ENCODE data around the gene PPP6R3. TPM values are rescaled to one million over a fixed set of nuclear protein-coding genes. Genes with fewer than 3 reads are reported as not detected.

The PPP6R3 gene
- total RNA-seq, 1 experiment from 2014 or later = 153 TPM

GRCh38 chr11:68416070-68416578 lies 44.4 kb upstream of the PPP6R3 start:
- no peak for DNase-seq (ENCODE audit: low spot score)
- no peak for TF ChIP-seq EZH2 (IDR thresholded peaks at IDR 0.05; ENCODE audit: borderline replicate concordance, low read depth, low read length, poor library complexity, severe bottlenecking)
- TF ChIP-seq, protein P1, sequence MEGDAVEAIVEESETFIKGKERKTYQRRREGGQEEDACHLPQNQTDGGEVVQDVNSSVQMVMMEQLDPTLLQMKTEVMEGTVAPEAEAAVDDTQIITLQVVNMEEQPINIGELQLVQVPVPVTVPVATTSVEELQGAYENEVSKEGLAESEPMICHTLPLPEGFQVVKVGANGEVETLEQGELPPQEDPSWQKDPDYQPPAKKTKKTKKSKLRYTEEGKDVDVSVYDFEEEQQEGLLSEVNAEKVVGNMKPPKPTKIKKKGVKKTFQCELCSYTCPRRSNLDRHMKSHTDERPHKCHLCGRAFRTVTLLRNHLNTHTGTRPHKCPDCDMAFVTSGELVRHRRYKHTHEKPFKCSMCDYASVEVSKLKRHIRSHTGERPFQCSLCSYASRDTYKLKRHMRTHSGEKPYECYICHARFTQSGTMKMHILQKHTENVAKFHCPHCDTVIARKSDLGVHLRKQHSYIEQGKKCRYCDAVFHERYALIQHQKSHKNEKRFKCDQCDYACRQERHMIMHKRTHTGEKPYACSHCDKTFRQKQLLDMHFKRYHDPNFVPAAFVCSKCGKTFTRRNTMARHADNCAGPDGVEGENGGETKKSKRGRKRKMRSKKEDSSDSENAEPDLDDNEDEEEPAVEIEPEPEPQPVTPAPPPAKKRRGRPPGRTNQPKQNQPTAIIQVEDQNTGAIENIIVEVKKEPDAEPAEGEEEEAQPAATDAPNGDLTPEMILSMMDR (conservative IDR thresholded peaks at IDR 0.05; ENCODE audit: low read depth, low read length) = no peak
- H3K36me3 ChIP-seq (ENCODE audit: insufficient read depth, low read length, poor library complexity, severe bottlenecking) = peaks cover 55% of the 10 kb centered on the region
- H3K27me3 ChIP-seq (replicated peaks; ENCODE audit: insufficient read depth, low read depth, low read length, poor library complexity) = no peaks in the 10 kb centered on the region
- H3K27ac ChIP-seq (ENCODE audit: low read depth, low read length, poor library complexity, severe bottlenecking) = no peak overlapping the region
- no peaks in the 10 kb centered on the region for H3K9me3 ChIP-seq (ENCODE audit: low read depth, low read length, poor library complexity, severe bottlenecking)
- no TSS peak for BruUV-seq (replicated peaks)
- ChIA-PET POLR2A (ENCODE audit: low non-redundant PET) (no interaction called here), CTCF (no interaction called here)
- intact Hi-C loops (cut with micrococcal nuclease; ENCODE audit: unreplicated experiment) = no loop called here
- H3K4me1 ChIP-seq (ENCODE audit: insufficient read depth, low read length, poor library complexity, severe bottlenecking) = no peaks in the 10 kb centered on the region
- no peak overlapping the region for H3K4me3 ChIP-seq (ENCODE audit: low read depth, low read length, poor library complexity, severe bottlenecking)

- DNase-seq (ENCODE audit: low spot score) = no peak
- no peaks in the 10 kb centered on the region for H3K27me3 ChIP-seq (replicated peaks; ENCODE audit: insufficient read depth, low read depth, low read length, poor library complexity)
- no peak for TF ChIP-seq EZH2 (IDR thresholded peaks at IDR 0.05; ENCODE audit: borderline replicate concordance, low read depth, low read length, poor library complexity, severe bottlenecking)
- TF ChIP-seq, protein P1 (conservative IDR thresholded peaks at IDR 0.05; ENCODE audit: low read depth, low read length) = no peak
- CTCF ChIA-PET = no interaction called here
- BruUV-seq (replicated peaks) = no TSS peak
- H3K4me1 ChIP-seq (ENCODE audit: insufficient read depth, low read length, poor library complexity, severe bottlenecking) = no peaks in the 10 kb centered on the region
- peaks cover 36% of the 10 kb centered on the region for H3K36me3 ChIP-seq (ENCODE audit: insufficient read depth, low read length, poor library complexity, severe bottlenecking)
- POLR2A ChIA-PET (ENCODE audit: low non-redundant PET) = no interaction called here
- no peak overlapping the region for H3K27ac ChIP-seq (ENCODE audit: low read depth, low read length, poor library complexity, severe bottlenecking)
- intact Hi-C loops (cut with micrococcal nuclease; ENCODE audit: unreplicated experiment) = no loop called here
- H3K4me3 ChIP-seq (ENCODE audit: low read depth, low read length, poor library complexity, severe bottlenecking) = no peak overlapping the region
- H3K9me3 ChIP-seq (ENCODE audit: low read depth, low read length, poor library complexity, severe bottlenecking) = no peaks in the 10 kb centered on the region
Measured at GRCh38 chr11:68418648-68419047, 41.9 kb upstream of the PPP6R3 start.

DNA sequence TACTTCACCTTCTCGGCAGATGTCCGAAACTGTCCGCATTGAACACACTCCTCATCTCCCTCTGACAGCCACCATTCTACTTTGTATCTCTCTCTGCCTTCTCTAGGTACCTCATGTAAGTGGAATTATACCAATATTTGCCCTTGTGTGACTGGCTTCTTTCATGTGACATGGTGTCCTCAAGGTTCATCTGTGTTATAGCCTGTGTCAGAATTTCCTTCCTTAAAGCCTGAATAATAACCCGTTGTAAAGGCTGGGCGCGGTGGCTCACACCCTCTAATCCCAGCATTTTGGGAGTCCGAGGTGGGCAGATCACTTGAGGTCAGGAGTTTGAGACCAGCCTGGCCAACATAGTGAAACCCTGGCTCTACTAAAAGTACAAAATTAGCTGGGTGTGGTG lies 40.4 kb upstream of the PPP6R3 start:
- DNase-seq (ENCODE audit: low spot score) = no peak
- Histone ChIP-seq H3K9me3 (ENCODE audit: low read depth, low read length, poor library complexity, severe bottlenecking) (no peaks in the 10 kb centered on the region), H3K36me3 (ENCODE audit: insufficient read depth, low read length, poor library complexity, severe bottlenecking) (peaks cover 35% of the 10 kb centered on the region), H3K4me1 (ENCODE audit: insufficient read depth, low read length, poor library complexity, severe bottlenecking) (no peaks in the 10 kb centered on the region), H3K4me3 (ENCODE audit: low read depth, low read length, poor library complexity, severe bottlenecking) (no peak overlapping the region), H3K27ac (ENCODE audit: low read depth, low read length, poor library complexity, severe bottlenecking) (no peak overlapping the region), H3K27me3 (replicated peaks; ENCODE audit: insufficient read depth, low read depth, low read length, poor library complexity) (no peaks in the 10 kb centered on the region)
- TF ChIP-seq, protein P1 (conservative IDR thresholded peaks at IDR 0.05; ENCODE audit: low read depth, low read length) = no peak
- TF ChIP-seq EZH2 (IDR thresholded peaks at IDR 0.05; ENCODE audit: borderline replicate concordance, low read depth, low read length, poor library complexity, severe bottlenecking) = no peak
- POLR2A ChIA-PET (ENCODE audit: low non-redundant PET) = no interaction called here
- intact Hi-C loops (cut with micrococcal nuclease; ENCODE audit: unreplicated experiment) = no loop called here
- BruUV-seq (replicated peaks) = no TSS peak
- CTCF ChIA-PET = no interaction called here
